ENCODE results near the gene TBC1D13.

TBC1D13 gene

DNA sequence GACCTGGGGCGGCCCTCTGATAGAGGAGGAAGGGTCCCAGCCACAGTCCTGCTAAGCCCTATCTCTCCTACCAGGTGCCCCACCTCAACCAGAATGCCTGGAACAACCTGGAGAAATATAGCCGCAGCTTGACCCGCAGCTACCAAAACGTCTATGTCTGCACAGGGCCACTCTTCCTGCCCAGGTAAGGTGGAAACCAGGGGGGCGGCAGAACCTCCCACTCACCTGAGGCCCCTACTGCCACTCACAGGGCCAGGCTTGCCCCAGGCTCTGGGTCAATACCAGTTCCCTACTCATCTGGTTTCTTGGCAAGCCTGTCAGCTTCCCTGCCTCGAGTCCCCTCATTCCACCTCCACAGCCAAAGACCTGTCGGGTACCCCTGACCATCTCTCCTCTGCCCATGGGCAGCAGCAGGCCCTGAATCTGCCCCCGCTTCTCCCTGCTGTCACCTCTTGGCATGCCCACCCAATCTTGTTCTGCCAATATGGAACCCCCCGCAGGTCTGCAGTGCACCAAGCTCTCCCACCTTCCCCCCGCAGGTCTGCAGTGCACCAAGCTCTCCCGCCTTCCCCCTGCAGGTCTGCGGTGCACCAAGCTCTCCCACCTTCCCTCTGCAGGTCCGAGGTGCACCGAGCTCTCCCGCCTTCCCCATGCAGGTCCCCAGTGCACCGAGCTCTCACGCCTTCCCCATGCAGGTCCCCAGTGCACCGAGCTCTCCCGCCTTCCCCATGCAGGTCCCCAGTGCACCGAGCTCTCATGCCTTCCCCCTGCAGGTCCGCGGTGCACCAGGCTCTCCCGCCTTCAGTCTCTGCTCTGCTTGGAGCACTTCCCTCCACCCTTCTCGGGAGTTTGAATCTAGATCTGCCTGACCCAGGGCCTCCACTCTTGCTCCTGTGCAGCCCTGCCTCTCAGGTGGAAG lies 33.9 kb downstream of the TBC1D13 start:
- DNase-seq (ENCODE audit: low read depth in 1 of 2, low spot score in 1 of 2) = no peak

DNA sequence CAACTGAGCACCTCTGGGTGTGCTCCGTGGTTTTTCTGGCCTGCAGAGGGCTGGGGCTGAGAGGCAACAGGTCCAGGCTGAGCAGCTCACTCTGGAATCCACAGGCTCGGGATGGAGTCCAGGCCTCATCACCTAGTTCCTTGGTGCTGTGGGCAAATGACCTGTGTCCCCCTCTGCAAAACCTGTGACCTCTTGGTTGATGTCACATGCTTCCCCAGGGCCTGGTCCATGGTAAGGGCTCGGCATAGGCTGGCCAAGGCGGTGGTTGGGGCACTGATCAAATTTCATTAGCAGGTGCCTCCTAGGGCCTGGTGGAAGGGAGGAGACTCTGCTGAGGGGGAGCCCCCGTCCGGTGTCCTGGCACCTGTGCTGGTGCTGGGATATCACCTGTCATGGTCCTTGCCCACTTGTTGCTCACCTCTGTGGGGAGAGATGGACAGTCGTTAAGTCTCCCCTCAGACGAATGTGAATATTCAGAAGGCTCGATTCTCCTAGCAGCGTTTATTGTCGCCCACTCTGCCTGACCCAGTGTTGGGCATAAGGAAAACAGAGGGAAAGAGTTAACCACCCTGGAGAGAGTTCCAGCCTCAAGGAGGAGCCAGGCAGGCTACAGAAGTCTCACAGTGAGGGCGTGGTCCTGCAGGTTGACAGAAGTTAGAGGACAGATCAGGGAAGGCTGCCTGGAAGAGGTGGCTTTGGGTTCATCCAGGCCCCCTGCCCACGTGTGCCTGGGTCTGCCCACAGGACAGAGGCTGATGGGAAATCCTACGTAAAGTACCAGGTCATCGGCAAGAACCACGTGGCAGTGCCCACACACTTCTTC lies 34.7 kb downstream of the TBC1D13 start:
- DNase-seq (ENCODE audit: low read depth in 1 of 2, low spot score in 1 of 2) = no peak

DNA sequence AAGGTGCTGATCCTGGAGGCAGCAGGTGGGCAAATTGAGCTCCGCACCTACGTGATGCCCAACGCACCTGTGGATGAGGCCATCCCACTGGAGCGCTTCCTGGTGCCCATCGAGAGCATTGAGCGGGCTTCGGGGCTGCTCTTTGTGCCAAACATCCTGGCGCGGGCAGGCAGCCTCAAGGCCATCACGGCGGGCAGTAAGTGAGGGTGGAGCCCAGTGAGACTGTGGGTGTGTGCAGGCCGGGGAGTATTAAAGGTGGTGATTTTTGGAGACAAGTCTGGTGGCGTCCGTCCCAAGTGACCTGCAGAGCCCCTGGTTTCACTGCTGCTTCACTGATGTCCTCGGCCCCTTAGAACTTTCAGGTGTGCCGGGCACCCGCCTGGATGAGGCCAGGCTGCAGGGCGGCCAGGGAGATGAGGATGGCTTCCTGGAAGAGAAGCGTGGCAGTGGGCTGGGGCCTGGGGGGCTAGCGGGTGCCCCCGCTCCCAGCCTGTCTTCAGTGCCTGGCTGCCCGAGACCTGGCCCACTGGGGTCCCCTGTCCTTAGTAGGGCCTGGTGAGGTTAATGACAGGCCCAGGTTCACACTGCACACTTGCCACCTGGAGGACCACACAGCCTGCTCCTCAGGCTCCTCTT lies 35.5 kb downstream of the TBC1D13 start:
- no peak for DNase-seq (ENCODE audit: low read depth in 1 of 2, low spot score in 1 of 2)

DNA sequence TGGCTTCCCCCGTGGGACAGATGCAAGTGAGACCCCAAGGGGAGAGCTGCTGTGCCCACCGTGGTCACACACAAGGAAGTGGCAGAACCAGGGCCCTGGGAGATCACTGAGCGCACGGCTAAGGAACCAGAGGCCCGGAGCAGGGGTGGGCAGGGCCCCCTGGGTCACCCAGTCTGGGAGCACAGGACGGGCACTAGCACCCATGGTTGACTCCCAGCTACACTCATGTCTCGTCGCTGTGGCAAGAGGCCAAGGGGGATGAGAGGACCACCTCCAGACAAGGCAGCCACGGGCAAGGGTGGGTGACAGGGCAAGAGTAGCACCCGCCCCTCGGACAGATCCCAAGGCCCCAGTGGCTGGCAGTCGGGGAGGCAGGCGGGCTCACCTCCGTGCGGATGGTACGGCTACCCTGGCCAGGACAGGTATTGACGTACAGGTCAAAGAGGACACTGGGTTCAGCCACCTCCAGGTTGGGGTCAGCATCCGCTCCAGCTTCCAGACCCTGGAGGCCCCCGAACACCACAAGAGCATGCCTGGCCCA lies 36.4 kb downstream of the TBC1D13 start:
- DNase-seq (ENCODE audit: low read depth in 1 of 2, low spot score in 1 of 2) = no peak

DNA sequence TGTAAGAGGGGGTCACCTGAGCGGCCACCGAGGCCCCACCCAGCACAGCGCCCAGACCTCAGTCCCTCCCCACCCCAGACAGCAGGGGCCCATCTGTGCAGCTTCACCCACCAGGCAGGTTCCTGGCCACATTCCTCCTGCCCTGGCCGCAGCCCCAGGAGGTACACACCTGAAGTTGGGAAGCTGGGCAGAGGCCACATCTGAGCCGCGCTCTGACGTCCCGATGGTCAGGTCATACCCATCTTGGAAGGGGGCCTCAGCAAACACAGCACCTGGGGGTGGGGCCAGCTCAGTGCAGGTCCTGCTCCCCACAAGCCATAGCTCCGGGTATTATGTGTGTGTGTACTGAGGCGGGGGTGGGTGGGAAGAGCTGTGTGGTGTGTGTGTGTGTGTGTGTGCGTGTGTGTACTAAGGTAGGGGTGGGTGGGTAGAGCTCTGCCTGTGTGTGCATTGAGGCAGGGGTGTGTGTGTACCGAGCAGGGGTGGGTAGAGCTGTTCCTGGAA lies 36.9 kb downstream of the TBC1D13 start:
- no peak for DNase-seq (ENCODE audit: low read depth in 1 of 2, low spot score in 1 of 2)

DNA sequence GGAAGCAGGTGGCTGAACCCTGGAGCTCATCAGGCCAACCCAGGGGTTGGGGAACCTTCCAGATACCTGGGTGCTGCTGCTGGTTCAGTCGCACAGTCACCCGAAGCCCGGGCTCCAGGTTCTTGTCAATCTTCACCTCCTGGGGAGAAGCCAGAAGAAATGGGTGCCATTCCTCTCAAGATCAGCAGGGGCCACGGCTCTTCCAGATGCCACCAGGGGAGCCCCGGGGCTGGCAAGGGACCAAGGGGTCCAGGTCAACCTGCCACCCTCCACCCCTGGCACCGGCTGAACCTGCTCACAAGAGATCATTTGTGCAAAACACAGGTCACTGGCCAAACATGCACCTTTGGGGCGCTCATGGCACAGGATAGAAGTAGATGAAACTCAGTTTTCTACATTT lies 37.9 kb downstream of the TBC1D13 start:
- DNase-seq (ENCODE audit: low read depth in 1 of 2, low spot score in 1 of 2) = no peak

DNA sequence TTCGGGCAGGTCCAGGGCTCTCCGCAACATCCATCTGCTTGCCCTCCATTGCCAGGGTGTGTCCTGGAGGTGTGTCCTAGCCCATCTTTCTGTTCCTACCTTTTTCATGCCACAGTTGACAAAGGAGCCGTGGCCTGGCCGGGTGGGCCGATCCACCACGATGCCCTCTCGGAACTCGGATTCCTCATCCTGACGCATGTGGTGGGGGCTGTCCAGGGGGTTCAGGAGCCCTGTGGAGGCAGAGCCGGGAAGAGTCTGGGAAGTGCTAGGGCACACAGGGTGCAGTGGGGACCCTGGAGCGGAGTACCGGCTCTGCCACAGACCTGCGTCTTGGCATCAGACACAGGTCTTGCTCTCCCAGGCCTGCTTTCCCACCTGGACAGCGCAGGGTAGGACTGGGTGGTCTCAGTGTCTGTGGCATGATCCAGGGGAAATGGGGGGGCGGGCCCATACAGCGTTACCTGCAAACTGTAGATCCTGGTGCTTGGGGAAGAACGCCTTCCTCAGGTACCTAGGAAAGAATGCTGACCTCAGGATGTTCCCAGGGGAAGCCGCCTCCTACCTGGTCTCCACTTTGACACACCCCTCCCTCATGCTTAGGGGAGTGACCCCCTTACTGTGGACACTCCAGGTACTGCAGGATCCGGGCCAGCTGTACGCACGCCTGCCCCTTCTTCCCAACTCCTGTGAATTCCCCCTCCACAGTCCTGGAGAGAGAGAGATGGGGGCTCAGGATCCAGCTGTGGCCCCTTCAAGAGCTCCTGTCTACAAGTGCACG lies 39.1 kb downstream of the TBC1D13 start:
- DNase-seq (ENCODE audit: low read depth in 1 of 2, low spot score in 1 of 2) = no peak

- DNase-seq (ENCODE audit: low read depth in 1 of 2, low spot score in 1 of 2) = no peak
Measured at GRCh38 chr9:128828267-128828666, 41.2 kb downstream of the TBC1D13 start.

DNA sequence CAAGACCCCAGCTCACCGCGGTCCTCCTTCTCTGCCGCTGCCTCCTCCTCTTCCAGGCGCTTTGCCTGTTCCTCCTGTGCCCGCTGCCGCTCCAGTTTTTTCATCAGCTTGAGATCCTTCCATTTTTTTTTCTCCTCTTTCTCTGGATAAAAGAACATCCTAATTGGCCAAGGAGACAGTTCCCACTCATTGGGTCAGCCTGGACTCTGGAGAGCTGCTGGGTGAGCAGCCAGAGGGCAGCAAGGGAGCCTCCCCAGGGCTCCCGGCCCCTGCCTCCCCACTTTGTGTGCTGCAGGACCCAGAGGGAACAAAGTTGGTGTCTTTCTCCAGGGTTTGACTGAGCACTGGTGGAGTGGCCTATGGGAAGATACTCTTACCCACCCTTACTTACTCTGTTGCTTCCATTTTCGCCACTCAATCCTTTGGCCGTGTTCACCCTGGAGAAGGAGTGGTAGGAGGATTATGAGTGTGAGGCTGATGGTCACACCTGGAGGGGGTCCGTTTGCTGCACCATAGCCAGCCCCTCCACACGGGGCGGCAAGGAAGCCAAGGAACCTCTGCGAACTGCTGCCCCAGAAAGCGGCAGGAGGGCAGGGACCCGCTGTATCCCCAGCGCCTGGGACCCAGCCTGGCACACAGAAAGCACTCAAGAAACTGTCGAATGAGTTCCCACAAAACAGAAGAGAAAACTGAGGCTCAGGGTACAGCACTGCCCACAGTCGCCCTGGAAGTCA lies 41.8 kb downstream of the TBC1D13 start:
- no peak for DNase-seq (ENCODE audit: low read depth in 1 of 2, low spot score in 1 of 2)

- peak; percentile 88 to 91 for DNase-seq (ENCODE audit: low read depth in 1 of 2, low spot score in 1 of 2)
Measured at GRCh38 chr9:128829477-128830251, 42.6 kb downstream of the TBC1D13 start, which contains the start of gene SPOUT1. Gene SPOUT1, minus strand, starts transcription at chr9:128829794. Its CDS starts 14 bp downstream, at chr9:128829780.

GRCh38 chr9:128833696-128834095 lies 46.6 kb downstream of the TBC1D13 start:
- no peak for DNase-seq (ENCODE audit: low read depth in 1 of 2, low spot score in 1 of 2)

- no peak for DNase-seq (ENCODE audit: low read depth in 1 of 2, low spot score in 1 of 2)
Measured at GRCh38 chr9:128835246-128836210, 48.5 kb downstream of the TBC1D13 start.

DNA sequence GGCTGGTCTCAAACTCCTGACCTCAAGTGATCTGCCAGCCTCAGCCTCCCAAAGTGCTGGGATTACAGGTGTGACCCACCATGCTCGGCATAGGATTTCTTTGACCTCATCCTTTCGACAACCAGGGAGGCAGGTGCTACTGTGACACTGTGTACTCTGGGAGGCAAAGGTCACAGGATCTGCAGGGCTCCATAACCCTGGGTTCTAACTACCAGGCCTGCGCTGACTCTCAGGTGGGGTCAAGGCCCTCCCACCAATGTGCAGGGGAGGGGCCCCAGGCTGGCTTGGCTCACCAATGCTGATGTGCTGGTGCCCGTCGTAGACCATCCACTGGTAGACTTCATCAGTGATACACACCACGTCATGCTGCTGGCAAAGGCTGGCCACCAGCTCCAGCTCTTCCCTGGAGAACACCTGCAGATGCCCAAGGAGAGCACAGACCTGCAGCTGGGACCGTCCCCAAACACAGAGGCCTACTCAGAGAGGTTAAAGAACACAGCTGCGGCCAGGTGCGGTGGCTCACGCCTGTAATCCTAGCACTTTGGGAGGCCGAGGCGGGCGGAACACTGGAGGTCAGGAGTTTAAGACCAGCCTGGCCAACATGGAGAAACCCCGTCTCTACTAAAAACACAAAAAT lies 49.6 kb downstream of the TBC1D13 start:
- no peak for DNase-seq (ENCODE audit: low read depth in 1 of 2, low spot score in 1 of 2)

DNA sequence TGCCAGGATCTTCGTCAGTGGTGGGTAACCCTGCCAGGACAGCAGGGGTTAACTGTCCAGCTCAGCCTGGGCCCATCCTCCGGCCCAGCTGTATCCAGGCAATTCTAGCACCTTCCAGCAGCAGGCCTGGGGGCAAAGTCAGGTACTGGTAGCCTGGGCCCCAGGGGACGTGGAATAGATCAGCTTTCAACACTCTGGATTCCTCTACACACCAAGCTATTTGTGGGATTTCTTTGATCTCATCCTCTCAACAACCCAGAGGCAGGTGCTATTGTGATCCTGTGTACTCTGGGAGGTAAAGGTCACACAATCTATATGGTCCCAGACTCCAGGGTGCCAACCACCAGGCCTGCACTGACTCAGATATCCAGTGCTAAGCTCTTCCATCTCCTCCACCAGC lies 51.3 kb downstream of the TBC1D13 start:
- DNase-seq (ENCODE audit: low read depth in 1 of 2, low spot score in 1 of 2) = no peak

- no peak for DNase-seq (ENCODE audit: low read depth in 1 of 2, low spot score in 1 of 2)
Measured at GRCh38 chr9:128840524-128840923, 53.5 kb downstream of the TBC1D13 start.

DNA sequence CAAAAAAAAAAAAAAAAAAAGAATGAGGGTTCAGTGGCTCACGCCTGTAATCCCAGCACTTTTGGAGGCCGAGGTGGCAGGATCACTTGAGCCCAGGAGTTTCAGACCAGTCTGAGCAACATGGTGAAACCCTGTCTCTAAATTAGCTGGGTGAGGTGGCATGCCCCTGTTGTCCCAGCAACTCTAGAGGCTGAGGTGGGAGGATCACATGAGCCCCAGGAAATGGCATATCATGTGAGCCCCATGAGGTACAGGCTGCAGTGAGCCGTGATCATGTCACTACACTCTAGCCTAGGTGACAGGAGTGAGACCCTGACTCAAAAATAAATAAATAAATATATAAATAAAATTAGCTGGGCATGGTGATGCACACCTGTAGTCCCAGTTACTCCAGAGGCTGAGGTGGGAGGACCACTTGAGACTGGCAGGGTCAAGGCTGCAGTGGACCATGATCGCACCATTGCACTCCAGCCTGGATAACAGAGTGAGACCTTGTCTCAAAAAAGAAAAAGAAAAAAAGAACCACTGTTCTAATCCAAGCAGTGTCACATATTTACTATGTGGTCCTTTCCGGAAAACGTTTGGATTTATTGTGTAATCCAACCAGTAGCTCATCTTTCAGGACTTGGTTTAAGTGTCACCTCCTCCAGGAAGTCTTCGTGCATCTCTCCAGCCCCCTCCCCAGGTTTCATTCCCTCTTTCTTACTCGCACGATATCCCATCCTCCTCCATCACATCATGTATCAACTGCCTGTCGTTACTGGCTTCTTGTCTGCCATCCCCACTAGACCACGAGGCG lies 54.8 kb downstream of the TBC1D13 start:
- no peak for DNase-seq (ENCODE audit: low read depth in 1 of 2, low spot score in 1 of 2)
